HG02943 (cell line): Measurements from ENCODE around the gene C2.
A peak's percentile ranks its signal among the peaks of the same experiment; 100 is the strongest.

Source experiments
- ATAC-seq: cut with Tn5 transposase; IDR thresholded peaks from one replicate; pipeline ENCODE4 v1.9.1; 2021; ENCODE audit warnings: mild to moderate bottlenecking, low read depth, moderate library complexity; ENCODE audit not compliant: unreplicated experiment

The C2 gene

GRCh38 chr6:31927242-31927862 lies at the start of gene C2:
Gene C2 (plus strand): TSS chr6:31927717. CDS start chr6:31927753, 36 bp downstream.
- ATAC-seq, result no peak

- ATAC-seq, result no peak
Measured at GRCh38 chr6:31878222-31878621, 49.3 kb upstream of the C2 start.

- no peak for ATAC-seq
Measured at GRCh38 chr6:31878726-31879125, 48.8 kb upstream of the C2 start, which contains the start of gene SLC44A4. Gene SLC44A4 (minus strand): TSS chr6:31878997. CDS start chr6:31878980, 17 bp downstream.

GRCh38 chr6:31879143-31879542 lies 48.4 kb upstream of the C2 start:
- no peak for ATAC-seq

GRCh38 chr6:31879901-31880300 lies 47.6 kb upstream of the C2 start:
- ATAC-seq, result no peak

GRCh38 chr6:31880616-31881015 lies 46.9 kb upstream of the C2 start:
- no peak for ATAC-seq

GRCh38 chr6:31881136-31881859 lies 46.2 kb upstream of the C2 start:
- ATAC-seq, result no peak

- ATAC-seq, result no peak
Measured at GRCh38 chr6:31882344-31882743, 45.2 kb upstream of the C2 start.

- ATAC-seq, result no peak
Measured at GRCh38 chr6:31883676-31884075, 43.8 kb upstream of the C2 start.

GRCh38 chr6:31884528-31885035 lies 42.9 kb upstream of the C2 start:
- no peak for ATAC-seq

- no peak for ATAC-seq
Measured at GRCh38 chr6:31886541-31886991, 41.0 kb upstream of the C2 start.

- ATAC-seq, result no peak
Measured at GRCh38 chr6:31887173-31888007, 40.1 kb upstream of the C2 start.

- no peak for ATAC-seq
Measured at GRCh38 chr6:31888276-31889258, 39.0 kb upstream of the C2 start.

- ATAC-seq, result no peak
Measured at GRCh38 chr6:31889331-31889972, 38.1 kb upstream of the C2 start.

GRCh38 chr6:31892821-31893220 lies 34.7 kb upstream of the C2 start:
- no peak for ATAC-seq

GRCh38 chr6:31896493-31896855 lies 31.0 kb upstream of the C2 start:
- ATAC-seq, result no peak

- ATAC-seq, result no peak
Measured at GRCh38 chr6:31896856-31897611, 30.5 kb upstream of the C2 start.

- peak; percentile 43 for ATAC-seq
Measured at GRCh38 chr6:31897612-31898382, 29.7 kb upstream of the C2 start, which contains the start of gene EHMT2. Gene EHMT2 (minus strand): TSS chr6:31897698. CDS start chr6:31897677, 21 bp downstream.
